ENCODE data around the gene UTY.
"Not testable (repeated sequence)": the region's sequence is repeated elsewhere in the genome, so short reads cannot be mapped to it uniquely, and the experiment has no call there.

UTY gene

DNA sequence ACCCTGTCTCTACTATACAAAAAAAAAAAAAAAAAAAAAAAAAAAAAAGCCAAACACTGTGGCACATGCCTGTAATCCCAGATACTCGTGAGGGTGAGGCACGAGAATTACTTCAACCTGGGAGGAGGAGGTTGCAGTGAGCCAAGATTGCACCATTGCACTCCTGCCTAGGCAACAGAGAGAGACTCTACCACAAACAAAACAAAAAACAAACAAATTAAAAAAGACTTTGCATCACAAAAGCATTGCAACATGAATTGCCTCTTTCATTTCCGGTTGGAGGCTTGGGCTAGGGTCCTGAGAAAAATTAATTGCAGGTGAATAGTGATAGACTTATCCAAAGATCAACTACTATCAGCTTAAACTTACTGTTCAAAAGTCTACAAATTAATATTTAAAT is 180.4 kb downstream of the UTY start:
- DNase-seq (ENCODE audit: low spot score) = no peak

DNA sequence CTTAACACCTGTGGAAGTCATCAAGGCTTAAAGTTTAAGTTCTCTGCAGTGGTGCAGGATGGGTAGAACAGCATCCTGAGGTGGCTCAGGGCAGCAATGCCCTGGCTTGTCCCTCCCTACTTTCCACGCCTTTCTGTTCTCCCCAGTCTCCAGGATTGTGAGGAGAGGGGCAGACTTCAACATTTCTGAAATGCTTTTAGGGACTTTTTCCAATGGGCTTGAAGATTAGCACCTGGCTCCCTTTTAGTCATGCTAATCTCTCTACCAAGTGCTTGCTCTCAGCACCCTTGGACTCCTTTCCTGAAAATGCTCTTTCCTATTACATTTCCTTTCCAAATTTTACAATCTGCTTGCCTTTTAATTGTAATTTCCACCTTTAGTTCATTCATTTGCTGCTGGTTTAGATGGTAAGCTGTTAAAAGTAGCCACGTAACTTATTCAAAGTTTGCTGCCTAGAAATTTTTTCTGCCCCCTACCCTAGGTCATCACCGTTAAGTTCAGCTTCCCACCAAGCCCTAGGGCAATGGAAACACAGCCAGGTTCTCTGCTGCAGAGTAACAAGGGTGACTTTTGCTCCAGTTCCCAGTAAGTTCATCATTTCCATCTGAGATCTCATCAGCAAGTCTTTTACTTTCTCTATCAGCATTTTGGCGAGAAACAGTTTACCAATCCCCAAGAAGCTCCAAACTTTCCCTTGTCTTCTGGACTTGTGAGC is 183.5 kb downstream of the UTY start:
- no peak for DNase-seq (ENCODE audit: low spot score)

DNA sequence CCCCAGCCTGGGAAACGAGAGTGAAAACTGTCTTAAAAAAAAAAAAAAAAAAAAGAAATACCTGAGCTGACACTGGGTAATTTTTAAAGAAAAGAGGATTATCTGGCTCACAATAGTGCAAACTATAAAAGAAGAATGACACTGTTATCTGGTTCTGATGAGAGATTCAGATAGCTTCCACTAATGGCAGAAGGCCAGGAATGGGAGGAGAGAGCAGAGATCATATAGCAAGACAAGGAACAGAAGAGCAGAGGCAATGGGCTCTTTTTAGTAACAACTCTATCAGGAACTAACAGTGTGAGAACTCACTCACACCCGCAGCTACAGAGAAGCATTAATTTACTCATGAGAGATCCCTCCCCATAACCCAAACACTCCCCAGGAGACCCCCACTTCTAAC is 184.8 kb downstream of the UTY start:
- no peak for DNase-seq (ENCODE audit: low spot score)

DNA sequence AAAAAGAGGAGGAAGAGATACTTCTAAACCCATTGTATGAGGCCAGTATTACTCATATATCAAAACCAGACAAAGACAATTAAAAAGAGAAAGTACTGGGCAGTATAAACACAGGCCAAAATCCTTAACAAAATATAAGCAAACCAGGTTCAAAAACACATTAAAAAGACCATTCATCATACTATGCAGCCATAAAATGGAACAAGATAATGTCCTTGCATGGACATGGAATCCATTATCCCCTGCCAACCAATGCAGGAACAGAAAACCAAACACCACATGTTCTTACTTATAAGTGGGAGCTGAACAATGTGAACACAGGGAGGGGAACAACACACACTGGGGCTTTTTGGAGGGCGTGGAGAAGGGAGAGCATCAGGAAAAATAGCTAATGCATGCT is 188.6 kb downstream of the UTY start:
- no peak for DNase-seq (ENCODE audit: low spot score)

DNA sequence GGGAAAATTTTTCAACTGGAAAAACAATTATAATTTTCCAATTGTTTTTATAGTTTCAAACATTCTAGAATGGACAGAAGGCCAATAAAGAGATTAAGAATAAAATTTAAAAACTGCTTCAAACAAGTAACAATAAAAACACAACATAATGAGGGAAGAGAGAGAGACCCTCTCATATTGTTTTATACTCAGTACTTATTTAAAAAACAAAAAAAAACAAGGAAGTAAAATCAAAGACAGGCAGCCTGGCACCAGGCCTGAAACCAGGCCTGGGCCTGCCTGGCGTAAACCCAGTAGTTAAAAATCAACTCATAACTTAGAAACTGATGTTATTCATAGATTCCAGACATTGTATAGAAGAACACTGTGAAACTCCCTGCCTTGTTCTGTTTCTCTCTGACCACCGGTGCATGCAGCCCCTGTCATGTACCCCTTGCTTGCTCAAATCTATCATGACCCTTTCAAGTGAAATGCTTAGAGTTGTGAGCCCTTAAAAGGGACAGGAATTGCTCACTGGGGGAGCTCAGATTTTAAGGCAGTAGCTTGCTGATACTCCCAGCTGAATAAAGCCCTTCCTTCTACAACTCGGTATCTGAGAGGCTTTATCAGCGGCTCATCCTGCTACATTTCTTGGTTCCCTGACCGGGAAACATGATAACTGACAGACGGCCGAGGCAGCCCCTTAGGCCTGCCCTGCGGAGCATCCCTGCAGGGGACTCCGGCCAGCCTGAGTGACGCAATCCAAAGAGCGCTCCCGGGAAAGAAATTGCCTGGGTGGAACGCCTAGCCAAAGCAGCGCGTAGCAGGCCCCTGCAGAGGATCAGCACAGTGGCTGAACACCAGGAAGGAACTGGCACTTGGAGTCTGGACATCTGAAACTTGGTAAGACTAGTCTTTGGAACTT is 197.4 kb downstream of the UTY start:
- DNase-seq (ENCODE audit: low spot score) = not testable (repeated sequence)

DNA sequence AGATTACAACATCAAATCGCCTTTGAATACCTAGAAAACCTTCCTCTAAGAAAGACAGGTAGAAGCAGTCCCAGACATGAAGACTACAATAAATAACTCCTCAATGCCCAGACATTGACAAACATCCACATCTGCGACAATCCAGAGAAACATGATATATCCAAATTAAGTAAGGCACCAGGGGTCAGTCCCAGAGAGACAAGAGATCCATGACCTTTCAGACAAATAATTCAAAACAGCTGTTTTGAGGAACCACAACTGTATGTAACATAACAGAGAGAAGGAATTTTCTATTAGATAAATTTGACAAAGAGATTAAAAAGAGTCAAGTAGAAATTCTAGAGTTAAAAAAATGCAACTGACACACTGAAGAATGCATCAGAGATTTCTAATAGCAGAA is 200.3 kb downstream of the UTY start:
- DNase-seq (ENCODE audit: low spot score) = no peak

DNA sequence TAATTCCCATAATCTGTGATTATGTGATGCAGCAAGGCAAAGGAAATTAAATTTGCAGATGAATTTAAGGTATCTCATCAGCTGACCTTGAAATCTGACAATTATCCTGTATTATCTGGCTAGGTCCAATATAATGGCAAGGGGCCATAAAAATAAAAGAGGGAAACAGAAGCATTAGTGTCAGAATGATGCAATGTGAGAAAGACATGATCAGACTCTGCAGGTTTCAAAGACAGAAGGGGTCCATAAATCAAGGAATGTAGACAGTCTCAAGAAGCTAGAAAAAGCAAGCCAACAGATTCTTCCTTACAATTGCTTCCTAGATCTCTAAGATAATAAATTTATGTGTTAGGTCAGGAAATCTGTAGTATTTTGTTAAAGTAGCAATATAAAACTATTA is 208.1 kb downstream of the UTY start:
- no peak for DNase-seq (ENCODE audit: low spot score)

DNA sequence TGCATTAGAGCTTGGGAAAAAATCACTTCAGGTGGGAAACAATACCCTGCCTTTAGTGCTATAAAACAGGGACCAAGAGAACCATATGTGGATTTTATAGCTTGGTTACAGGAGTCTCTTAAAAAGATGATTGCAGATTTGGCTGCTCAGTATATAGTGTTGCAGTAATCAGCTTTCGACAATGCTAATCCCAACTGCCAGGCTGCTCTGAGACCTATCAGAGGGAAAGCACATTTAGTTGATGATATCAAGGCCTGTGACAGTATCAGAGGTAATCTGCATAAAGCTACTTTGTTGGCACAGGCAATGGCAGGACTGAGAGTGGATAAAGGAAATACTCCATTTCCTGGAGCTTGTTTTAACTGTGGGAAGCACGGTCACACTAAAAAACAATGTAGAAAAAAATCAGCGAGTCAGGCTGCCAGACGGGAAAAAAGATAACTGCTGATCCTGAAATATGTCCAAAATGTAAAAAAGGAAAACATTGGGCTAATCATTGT is 225.8 kb downstream of the UTY start:
- DNase-seq (ENCODE audit: low spot score) = not testable (repeated sequence)

DNA sequence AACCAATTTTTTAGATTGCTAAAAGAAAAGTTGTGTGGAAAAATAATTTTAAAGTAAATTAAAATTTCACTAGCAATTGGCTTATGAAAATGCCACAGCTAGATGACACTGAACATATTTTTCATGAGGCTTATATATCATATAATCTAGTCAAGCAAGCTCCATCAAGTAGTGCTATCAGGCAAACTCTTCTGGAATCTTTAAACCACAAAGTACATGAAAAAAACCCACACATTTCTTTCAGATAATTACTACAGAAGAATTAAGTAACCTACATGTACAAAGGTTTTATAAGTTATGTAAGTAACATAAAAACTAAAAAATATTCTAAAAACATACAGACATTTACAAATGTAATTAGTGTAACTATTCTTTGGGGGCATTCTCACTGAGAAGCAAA is 229.4 kb downstream of the UTY start:
- no peak for DNase-seq (ENCODE audit: low spot score)

DNA sequence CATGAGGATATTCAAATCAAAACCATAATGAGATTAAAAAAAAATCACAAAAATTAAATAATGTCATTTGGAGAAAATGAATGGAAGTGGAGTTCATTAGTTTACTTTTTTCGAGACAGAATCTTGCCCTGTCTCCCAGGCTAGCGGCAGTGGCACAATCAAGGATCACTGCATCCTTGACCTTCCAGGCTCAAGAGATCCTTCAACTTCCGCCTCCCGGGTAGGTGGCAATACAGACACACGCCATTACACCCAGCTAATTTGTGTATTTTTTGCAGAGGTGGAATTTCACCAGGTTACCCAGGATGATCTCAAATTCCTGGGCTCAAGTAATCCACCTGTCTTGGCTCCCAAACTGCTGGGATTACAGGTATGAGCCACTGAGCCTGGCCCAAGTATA is 236.1 kb downstream of the UTY start:
- DNase-seq (ENCODE audit: low spot score) = no peak

DNA sequence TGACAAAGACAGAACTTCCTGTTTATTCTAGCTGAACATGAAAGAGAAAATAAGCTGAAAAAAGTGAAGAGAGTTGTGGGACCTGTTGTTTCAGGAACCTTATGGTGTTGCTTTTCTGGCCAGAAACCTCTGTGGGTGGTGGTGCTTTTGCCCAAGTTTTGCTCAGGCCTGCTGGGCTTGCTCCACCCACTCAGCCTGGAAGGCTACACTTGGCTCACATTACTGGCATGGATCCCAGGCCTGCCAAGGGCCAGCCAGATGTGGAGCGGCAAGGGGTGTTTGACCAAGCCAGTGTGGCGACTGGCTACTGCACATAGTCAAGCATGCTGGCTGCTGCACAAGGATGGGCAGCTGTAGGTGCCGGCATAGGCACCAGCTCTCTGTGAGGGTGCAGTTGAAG is 245.9 kb downstream of the UTY start:
- no peak for DNase-seq (ENCODE audit: low spot score)

DNA sequence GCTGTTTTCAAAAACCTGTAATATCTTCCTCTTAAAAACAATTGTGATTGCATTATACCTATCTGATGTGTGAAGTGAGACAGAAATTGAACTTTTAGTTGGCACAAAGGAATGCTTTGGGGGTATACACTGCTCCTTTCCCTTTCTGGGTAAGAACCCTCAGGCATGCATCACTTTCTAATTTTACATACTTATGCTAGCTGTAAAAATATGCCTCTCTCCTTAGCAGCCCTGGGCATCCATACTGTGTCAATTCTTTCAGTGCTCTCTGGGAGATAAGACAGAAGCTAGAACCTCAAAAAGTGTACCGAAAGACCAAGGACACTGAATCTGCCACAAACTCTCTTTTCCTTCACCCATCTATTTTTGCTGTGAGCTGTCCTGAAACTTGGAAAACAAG is 246.7 kb downstream of the UTY start:
- DNase-seq (ENCODE audit: low spot score) = no peak

DNA sequence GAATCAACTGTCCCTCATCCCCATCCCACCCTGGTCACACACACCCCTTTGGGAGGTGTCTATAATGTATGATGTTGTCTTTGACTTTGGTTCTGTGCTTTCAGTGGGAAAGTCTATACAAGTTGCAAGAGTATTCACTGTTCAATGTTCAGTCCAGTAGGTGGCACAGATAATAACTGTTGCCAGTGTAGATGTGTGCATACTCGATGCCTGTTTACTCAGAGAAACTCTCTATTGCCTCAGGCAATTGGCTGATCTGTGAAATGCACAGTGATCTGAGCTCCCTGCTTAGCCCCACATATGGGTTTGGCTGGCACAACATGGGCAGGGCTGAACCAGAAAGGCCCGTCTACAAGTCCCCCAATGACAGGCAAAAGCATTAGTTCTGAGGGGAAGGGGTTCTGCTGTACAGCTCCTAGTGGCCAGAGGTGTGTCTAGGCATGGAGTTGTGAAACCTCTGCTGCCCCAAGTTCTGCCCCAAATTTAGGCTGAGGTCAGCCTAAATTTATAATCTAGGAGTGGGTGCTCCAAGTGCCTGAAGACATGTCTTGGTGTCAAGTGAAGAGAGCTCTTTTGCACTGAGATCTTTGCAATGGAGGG is 252.4 kb downstream of the UTY start:
- DNase-seq (ENCODE audit: low spot score) = no peak

DNA sequence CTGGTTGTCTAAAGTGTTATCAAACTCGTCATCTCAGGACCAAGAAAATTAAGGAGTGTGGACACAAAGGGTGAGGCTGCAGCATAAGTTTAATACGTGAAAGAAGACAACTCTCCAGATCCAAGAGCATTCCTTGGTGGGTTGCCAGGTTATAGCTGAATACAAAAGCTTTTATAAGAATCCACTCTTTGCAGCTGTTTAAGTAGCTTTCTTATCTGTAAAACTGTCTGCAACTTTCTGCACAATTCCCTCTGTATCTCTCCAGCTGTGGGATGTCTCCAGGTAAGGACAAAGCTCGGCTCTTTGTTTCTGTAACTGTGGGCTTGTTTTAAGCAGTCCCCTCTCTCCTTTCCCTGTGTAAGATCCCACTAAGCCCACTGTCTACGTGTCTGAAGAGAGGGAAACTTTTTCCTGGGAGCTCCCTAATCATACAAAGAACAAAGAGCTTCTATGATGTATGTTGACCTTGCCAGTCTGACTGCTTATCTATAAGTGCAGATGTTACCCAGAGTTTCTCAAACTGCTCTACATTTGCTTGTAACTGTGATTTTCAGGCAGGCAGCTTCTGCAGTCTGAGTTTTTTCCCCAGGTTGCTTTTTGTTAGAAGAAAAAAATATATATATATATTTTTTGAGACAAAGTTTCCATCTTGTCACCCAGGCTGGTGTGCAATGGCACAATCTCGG is 268.7 kb downstream of the UTY start:
- no peak for DNase-seq (ENCODE audit: low spot score)

DNA sequence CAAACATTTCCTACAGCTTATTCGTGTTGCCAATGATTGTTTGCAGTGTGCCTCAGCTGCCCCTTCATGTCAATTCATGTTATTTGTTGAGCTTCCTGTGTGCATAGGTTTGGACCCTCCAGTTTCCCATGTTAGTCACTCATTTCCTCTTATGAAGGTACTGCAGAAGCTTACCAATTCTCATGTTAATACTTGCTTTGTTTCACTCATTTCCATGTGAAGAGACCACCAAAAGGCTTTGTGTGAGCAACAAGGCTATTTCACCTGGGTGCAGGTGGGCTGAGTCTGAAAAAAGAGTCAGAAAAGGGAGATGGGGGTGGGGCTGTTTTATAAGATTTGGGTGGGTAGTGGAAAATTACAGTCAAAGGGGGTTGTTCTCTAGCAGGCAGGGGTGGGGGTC is 274.6 kb downstream of the UTY start:
- no peak for DNase-seq (ENCODE audit: low spot score)
